ENCODE results near the gene PLA2G6. TPM values are rescaled to one million over a fixed set of nuclear protein-coding genes. Genes with fewer than 3 reads are reported as not detected.

Gene PLA2G6
- total RNA-seq, 4 donors from 2014 or later, result 29.2 to 129 (median 44.1) TPM

- no peak for TF ChIP-seq CTCF (IDR thresholded peaks at IDR 0.05; ENCODE audit: low read depth)
These were observed 101.2 kb downstream of the PLA2G6 start for GRCh38 chr22:38080474-38080849.

- no peak for TF ChIP-seq CTCF (IDR thresholded peaks at IDR 0.05; ENCODE audit: low read depth)
These were observed 101.8 kb downstream of the PLA2G6 start for GRCh38 chr22:38079804-38080203.

DNA sequence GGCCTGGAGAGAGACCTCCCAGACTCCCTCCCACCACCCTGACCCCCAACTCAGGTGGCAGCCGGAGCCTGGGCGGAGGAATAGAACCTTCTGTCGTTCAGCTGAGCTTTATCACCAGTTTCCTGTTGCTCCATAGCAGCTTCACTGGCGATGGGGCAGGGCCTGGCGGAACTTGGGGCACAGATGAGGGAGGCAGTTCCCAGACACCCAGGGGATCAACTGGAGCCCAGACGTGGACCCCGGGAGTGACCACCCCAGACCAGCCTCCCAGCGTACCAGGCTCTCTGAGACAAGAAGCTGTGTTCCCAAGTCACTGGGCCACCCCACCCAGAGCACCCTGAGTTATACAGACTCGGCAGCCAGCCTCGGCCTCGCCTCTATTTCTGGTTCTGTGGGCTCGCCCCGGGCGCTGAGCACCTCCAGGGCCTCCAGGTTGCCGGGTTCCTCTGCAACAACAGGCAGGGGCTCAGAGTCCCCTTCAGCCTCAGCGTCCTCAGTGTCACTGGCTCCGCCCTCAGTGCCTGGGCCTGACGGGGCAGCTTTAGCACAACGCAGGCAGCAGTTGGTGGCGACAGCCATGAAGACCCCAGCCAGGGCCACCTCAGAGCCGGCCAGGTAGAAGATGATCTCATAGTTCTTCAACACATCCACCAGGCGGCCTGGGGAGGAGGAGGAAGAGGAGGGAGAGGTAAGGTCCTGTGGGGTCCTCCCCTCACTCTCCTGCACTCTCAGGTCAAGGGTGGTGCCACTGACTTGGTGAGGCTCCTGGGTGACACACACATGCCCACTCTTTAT, 103.4 kb downstream of the PLA2G6 start:
- TF ChIP-seq CTCF (IDR thresholded peaks at IDR 0.05; ENCODE audit: low read depth), result no peak

GRCh38 chr22:38077595-38077994, 104.0 kb downstream of the PLA2G6 start:
- TF ChIP-seq CTCF (IDR thresholded peaks at IDR 0.05; ENCODE audit: low read depth), result no peak

- no peak for TF ChIP-seq CTCF (IDR thresholded peaks at IDR 0.05; ENCODE audit: low read depth)
These were observed 104.5 kb downstream of the PLA2G6 start for GRCh38 chr22:38077096-38077495.

- no peak for TF ChIP-seq CTCF (IDR thresholded peaks at IDR 0.05; ENCODE audit: low read depth)
These were observed 105.7 kb downstream of the PLA2G6 start for GRCh38 chr22:38075961-38076360.

DNA sequence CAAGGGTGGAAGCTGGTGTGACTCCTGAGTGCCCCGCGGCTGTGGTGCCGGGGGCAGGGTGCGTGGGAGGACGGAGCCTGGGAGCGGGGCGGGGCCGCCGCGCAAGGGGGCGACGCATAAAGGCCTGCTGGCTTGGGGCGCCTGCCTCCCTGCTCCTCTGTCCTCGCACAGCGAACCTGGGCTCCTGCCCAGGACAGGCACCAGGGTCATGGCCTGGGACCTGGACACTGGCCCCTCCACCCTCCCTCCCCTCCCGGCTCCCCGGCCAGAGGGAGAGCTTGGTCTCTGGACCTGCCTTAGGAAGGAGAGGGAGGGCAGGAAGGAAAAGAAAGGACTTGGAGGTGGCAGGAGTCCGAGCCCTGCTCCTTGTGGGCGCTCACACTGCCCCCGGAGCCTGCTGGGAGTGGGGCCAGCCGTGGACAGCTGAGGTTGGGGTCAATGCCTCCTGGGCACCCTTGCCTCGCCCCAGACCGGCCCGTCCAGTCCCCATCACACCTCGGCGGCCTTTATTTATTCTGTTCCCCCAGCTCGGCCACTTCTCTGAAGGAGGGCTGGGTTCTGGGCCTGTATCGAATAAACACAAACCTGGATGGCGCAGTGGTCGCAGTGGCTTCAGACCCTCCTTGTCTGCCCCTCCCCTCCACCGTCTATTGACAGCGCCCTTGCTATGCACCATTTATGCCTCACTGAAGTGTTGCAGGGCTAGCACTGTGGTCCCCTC, 106.4 kb downstream of the PLA2G6 start:
- TF ChIP-seq CTCF (IDR thresholded peaks at IDR 0.05; ENCODE audit: low read depth), result no peak

Measured in subcutaneous adipose tissue (tissue), 4 donors.